ENCODE results near the gene ROR1. TPM values are rescaled to one million over a fixed set of nuclear protein-coding genes. Genes with fewer than 3 reads are reported as not detected.

Gene ROR1
- total and polyA plus RNA-seq, 2 donors (not counting 3 experiments of a cell fraction or from before 2014, with no cell fraction given): 2.6 to 3.5 TPM

- Histone ChIP-seq H3K4me2 (ENCODE audit: insufficient read depth, low read length) (peak overlapping the region; percentile 88), H3K4me1 (ENCODE audit: control insufficient read depth, extremely low read depth, insufficient read depth, low read length) (peaks cover 15% of the 10 kb centered on the region), H3K4me3 (replicated peaks in 1 of 3; ENCODE audit: insufficient read depth in 1 of 3, low read depth in 1 of 3, low read length in 3 of 3) (peak overlapping the region; percentile 21 to 73 (median 72)), H3K27me3 (ENCODE audit: control insufficient read depth in 2 of 2, insufficient read depth in 2 of 2, low read length in 2 of 2) (peaks cover 2 to 5% of the 10 kb centered on the region in 2 experiments), H3K79me2 (ENCODE audit: control insufficient read depth, insufficient read depth, low read length) (no peaks in the 10 kb centered on the region), H3K9me3 (replicated peaks; ENCODE audit: control insufficient read depth, insufficient read depth, low read length) (no peaks in the 10 kb centered on the region), H4K20me1 (replicated peaks; ENCODE audit: control insufficient read depth, extremely low read depth, insufficient read depth, low read length) (no peaks in the 10 kb centered on the region), H2AFZ (ENCODE audit: low read depth, low read length) (peak overlapping the region; percentile 90), H3K27ac (ENCODE audit: insufficient read depth, low read depth, low read length) (no peak overlapping the region), H3K36me3 (ENCODE audit: control insufficient read depth in 2 of 2, extremely low read depth in 1 of 2, insufficient read depth in 2 of 2, low read length in 2 of 2) (no peaks in the 10 kb centered on the region), H3K9ac (replicated peaks; ENCODE audit: extremely low read depth, insufficient read depth, low read length) (peak overlapping the region; percentile 74), H3K9me1 (replicated peaks; ENCODE audit: control insufficient read depth, extremely low read depth, insufficient read depth, low read length) (no peaks in the 10 kb centered on the region)
- CTCF ChIA-PET: interaction anchor here (0.9 to 2.3 kb wide), 5 partner anchors 27 to 388 kb away, joined by 3 to 9 read pairs (median 9); no protein-coding TSS in a partner anchor
- no peak for DNase-seq (ENCODE audit: low read depth, low spot score)
- POLR2A ChIA-PET: no interaction called here
- dilution Hi-C loops (cut with MboI; ENCODE audit: extremely low pct_ligation_motif_present, low sequenced_read_pairs) (no loop called here), intact Hi-C loops (cut with micrococcal nuclease) (loop anchor here (1.0 kb wide), 4 partner anchors 22 to 466 kb away; no protein-coding TSS in a partner anchor)
- TSS peak; percentile 29 for BruUV-seq (replicated peaks)
- FAIRE-seq: no peak
- TF ChIP-seq MAX (IDR thresholded peaks at IDR 0.05; ENCODE audit: insufficient read depth, insufficient read length) (no peak), JUN (IDR thresholded peaks at IDR 0.05; ENCODE audit: borderline replicate concordance, insufficient read depth, insufficient read length, low read depth) (no peak), MYC (IDR thresholded peaks at IDR 0.05; ENCODE audit: low read depth, low read length) (no peak), GATA2 (IDR thresholded peaks at IDR 0.05; ENCODE audit: insufficient read depth, insufficient read length, low read depth, low read length) (no peak), FOS (IDR thresholded peaks at IDR 0.05; ENCODE audit: borderline replicate concordance, insufficient read depth, low read length) (no peak), POLR2A (IDR thresholded peaks at IDR 0.05; ENCODE audit: low read depth, low read length) (no peak), EZH2 (IDR thresholded peaks at IDR 0.05; ENCODE audit: borderline replicate concordance, low read depth, low read length, severe bottlenecking) (no peak), POLR2AphosphoS5 (IDR thresholded peaks at IDR 0.05; ENCODE audit: insufficient read depth, low read depth, low read length) (no peak)
- TF ChIP-seq, protein P1, sequence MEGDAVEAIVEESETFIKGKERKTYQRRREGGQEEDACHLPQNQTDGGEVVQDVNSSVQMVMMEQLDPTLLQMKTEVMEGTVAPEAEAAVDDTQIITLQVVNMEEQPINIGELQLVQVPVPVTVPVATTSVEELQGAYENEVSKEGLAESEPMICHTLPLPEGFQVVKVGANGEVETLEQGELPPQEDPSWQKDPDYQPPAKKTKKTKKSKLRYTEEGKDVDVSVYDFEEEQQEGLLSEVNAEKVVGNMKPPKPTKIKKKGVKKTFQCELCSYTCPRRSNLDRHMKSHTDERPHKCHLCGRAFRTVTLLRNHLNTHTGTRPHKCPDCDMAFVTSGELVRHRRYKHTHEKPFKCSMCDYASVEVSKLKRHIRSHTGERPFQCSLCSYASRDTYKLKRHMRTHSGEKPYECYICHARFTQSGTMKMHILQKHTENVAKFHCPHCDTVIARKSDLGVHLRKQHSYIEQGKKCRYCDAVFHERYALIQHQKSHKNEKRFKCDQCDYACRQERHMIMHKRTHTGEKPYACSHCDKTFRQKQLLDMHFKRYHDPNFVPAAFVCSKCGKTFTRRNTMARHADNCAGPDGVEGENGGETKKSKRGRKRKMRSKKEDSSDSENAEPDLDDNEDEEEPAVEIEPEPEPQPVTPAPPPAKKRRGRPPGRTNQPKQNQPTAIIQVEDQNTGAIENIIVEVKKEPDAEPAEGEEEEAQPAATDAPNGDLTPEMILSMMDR (IDR thresholded peaks at IDR 0.05; ENCODE audit: extremely low read depth in 1 of 2, insufficient read depth in 1 of 2, low read depth in 1 of 2, low read length in 2 of 2): no peak
These were observed 1.8 kb downstream of the ROR1 start for GRCh38 chr1:63775418-63776127.

Data from endothelial cell of umbilical vein (primary cell).